MM.1S (cell line): ENCODE data around the gene GOLPH3.

ENCODE experiments used
- CTCF ChIP-seq: fragments of 300-600 bp; sonication (generic); IDR thresholded peaks from 2 replicates; pipeline ENCODE4 v1.5.1; 2016; ENCODE audit warnings: antibody characterized with exemption, low read length, mixed read lengths
- EZH2 ChIP-seq: fragments of 300-600 bp; sonication (generic); optimal IDR thresholded peaks from 2 replicates; pipeline ENCODE3; 2017; ENCODE audit warnings: low read depth, mild to moderate bottlenecking, antibody characterized with exemption, low read length, mixed read lengths
- EZH2phosphoT487 ChIP-seq: fragments of 300-600 bp; sonication (generic); IDR thresholded peaks from 2 replicates; pipeline ENCODE4 v1.6.1; 2018; ENCODE audit warnings: antibody characterized with exemption, low read length

GRCh38 chr5:32126691-32127090 is 47.4 kb downstream of the GOLPH3 start:
- TF ChIP-seq CTCF (no peak), EZH2 (no peak), EZH2phosphoT487 (no peak)
